NCI-H1105 (cell line): Measurements from ENCODE around the gene MAGI2.
"Not testable (repeated sequence)": the region's sequence is repeated elsewhere in the genome, so short reads cannot be mapped to it uniquely, and the experiment has no call there.

Experiments used
- DNase-seq: peaks from one replicate; lab custom pipeline; 2025; lab: John Stamatoyannopoulos, UW

Gene MAGI2

GRCh38 chr7:78558566-78558965, 894.9 kb downstream of the MAGI2 start:
- DNase-seq: no peak

- no peak for DNase-seq
These were observed 909.5 kb downstream of the MAGI2 start for GRCh38 chr7:78543976-78544375.

- DNase-seq: no peak
These were observed 910.5 kb downstream of the MAGI2 start for GRCh38 chr7:78542981-78543380.

- no peak for DNase-seq
These were observed 910.9 kb downstream of the MAGI2 start for GRCh38 chr7:78542541-78542940.

GRCh38 chr7:78539825-78540224, 913.6 kb downstream of the MAGI2 start:
- DNase-seq: no peak

GRCh38 chr7:78535655-78536054, 917.8 kb downstream of the MAGI2 start:
- no peak for DNase-seq

GRCh38 chr7:78530351-78530750, 923.1 kb downstream of the MAGI2 start:
- DNase-seq: no peak

GRCh38 chr7:78529392-78529791, 924.1 kb downstream of the MAGI2 start:
- no peak for DNase-seq

GRCh38 chr7:78528964-78529363, 924.5 kb downstream of the MAGI2 start:
- DNase-seq: no peak

GRCh38 chr7:78523930-78524329, 929.5 kb downstream of the MAGI2 start:
- DNase-seq: no peak

GRCh38 chr7:78521961-78522360, 931.5 kb downstream of the MAGI2 start:
- no peak for DNase-seq

GRCh38 chr7:78516450-78516849, 937.0 kb downstream of the MAGI2 start:
- no peak for DNase-seq

- peak; percentile 16 for DNase-seq
These were observed 938.8 kb downstream of the MAGI2 start for GRCh38 chr7:78514634-78515033.

GRCh38 chr7:78510580-78511188, 942.8 kb downstream of the MAGI2 start:
- peak; percentile 37 for DNase-seq

- DNase-seq: not testable (repeated sequence)
These were observed 950.2 kb downstream of the MAGI2 start for GRCh38 chr7:78503301-78503700.

- no peak for DNase-seq
These were observed 952.4 kb downstream of the MAGI2 start for GRCh38 chr7:78501064-78501463.

GRCh38 chr7:78499971-78500370, 953.5 kb downstream of the MAGI2 start:
- no peak for DNase-seq

- DNase-seq: no peak
These were observed 954.2 kb downstream of the MAGI2 start for GRCh38 chr7:78499283-78499682.

- no peak for DNase-seq
These were observed 955.6 kb downstream of the MAGI2 start for GRCh38 chr7:78497728-78498427.

- DNase-seq: no peak
These were observed 957.3 kb downstream of the MAGI2 start for GRCh38 chr7:78496096-78496630.

- DNase-seq: no peak
These were observed 960.1 kb downstream of the MAGI2 start for GRCh38 chr7:78493401-78493800.

GRCh38 chr7:78492146-78492545, 961.3 kb downstream of the MAGI2 start:
- no peak for DNase-seq

GRCh38 chr7:78490524-78490923, 962.9 kb downstream of the MAGI2 start:
- no peak for DNase-seq
